NB4 (cell line): ENCODE results near the gene ITGB3.

Experiments
- MYC ChIP-seq: IDR thresholded peaks from 2 replicates; pipeline ENCODE4 v1.6.1; 2011; ENCODE audit warnings: low read depth, low read length
- POLR2A ChIP-seq: IDR thresholded peaks from 2 replicates; pipeline ENCODE4 v1.6.1; 2011; ENCODE audit warnings: mild to moderate bottlenecking; ENCODE audit not compliant: insufficient read length; ENCODE audit errors: extremely low read depth
- TF ChIP-seq, protein P1 (sequence below): IDR thresholded peaks from one replicate; pipeline ENCODE4 v1.5.1; 2012; ENCODE audit warnings: low read depth, low read length
- TF ChIP-seq, protein P2 (sequence below): IDR thresholded peaks from 2 replicates; pipeline ENCODE4 v1.6.1; 2011; ENCODE audit warnings: low read depth, low read length

DNA sequence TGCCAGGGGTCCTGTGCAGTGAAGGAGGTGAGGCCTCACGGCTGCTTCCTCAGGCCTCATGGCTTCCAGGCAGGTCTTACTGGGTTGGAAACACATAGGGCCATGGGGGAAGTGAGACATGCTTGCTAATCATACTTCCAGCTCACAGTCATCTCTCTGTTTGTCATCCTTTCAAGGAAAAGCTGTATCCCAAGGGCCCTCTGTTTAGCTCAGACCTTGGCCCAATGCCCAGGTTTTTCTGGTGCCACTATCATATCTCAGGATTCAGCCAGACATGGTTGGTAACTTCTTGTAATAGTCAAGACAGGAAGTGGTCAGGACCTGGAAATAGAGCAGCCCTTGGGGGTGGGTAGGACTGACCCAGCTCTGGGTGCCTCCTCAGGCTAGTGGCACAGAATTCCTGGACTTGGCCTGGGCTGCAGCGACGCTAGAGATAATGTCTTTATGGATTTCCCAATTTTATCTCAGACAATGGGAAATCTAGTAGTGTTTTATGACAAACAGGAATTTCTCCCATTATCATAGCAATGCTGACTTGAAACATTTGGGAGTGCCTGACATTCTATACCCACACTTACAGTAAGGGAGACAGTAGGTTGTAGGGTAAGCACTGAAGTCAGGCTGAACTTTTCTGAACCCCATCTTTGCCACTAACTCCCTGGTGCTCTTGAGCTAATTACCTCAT, 13.5 kb upstream of the ITGB3 start:
- TF ChIP-seq MYC = no peak
- TF ChIP-seq, protein P1, sequence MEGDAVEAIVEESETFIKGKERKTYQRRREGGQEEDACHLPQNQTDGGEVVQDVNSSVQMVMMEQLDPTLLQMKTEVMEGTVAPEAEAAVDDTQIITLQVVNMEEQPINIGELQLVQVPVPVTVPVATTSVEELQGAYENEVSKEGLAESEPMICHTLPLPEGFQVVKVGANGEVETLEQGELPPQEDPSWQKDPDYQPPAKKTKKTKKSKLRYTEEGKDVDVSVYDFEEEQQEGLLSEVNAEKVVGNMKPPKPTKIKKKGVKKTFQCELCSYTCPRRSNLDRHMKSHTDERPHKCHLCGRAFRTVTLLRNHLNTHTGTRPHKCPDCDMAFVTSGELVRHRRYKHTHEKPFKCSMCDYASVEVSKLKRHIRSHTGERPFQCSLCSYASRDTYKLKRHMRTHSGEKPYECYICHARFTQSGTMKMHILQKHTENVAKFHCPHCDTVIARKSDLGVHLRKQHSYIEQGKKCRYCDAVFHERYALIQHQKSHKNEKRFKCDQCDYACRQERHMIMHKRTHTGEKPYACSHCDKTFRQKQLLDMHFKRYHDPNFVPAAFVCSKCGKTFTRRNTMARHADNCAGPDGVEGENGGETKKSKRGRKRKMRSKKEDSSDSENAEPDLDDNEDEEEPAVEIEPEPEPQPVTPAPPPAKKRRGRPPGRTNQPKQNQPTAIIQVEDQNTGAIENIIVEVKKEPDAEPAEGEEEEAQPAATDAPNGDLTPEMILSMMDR = no peak
- TF ChIP-seq, protein P2, sequence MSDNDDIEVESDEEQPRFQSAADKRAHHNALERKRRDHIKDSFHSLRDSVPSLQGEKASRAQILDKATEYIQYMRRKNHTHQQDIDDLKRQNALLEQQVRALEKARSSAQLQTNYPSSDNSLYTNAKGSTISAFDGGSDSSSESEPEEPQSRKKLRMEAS = 0 out of 2 replicates have a peak, but pooled peaks have one; percentile 16
- no peak for TF ChIP-seq POLR2A
